HK-2 (cell line): ENCODE data around the gene VAC14.

Experiments
- DNase-seq: peaks from one replicate; pipeline ENCODE4 v3.0.0-alpha.2; 2018; ENCODE audit not compliant: unreplicated experiment

VAC14 gene

DNA sequence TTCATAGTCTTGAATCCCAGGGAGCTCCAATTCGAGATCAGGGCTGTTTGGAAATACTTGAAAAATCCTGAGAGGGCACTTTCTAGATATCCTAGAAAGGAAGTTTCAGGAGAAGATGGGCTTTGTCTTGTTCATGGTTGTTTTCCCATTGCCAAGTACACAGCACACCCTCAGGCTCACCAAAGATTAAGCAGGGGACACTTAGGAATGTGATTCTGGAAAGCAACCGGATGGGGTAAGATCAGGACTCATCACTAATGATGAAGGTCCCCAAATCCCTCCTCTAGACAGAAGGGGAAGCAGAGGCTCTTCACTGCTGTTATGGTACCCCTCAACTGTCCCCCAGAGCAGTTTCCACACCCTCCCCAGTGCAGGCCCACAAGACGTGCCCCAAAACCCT lies 40.7 kb downstream of the VAC14 start:
- no peak for DNase-seq

- no peak for DNase-seq
Measured at GRCh38 chr16:70759666-70760065, 41.3 kb downstream of the VAC14 start.

GRCh38 chr16:70758786-70759185 lies 42.2 kb downstream of the VAC14 start:
- DNase-seq: no peak

DNA sequence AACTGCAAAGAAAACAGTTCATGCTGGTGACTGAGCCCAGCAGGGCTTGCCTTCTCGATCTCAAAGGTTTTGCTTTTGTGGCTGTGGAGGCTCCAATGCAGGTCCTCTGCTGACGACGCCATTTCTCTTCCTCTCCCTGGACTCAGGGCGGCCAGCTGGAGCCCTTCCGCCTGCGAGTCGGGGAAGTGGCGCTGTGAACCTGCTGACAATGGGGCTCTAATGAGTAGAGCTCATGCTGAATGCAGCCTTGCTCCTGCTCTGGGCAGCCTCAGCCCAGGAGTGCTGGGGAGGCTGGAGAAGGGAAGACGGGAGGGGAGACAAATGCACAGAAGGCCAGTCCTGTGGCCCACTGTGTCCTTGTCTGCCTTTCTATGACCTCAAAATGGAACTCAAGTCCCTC lies 43.8 kb downstream of the VAC14 start:
- no peak for DNase-seq

- no peak for DNase-seq
Measured at GRCh38 chr16:70756071-70756470, 44.9 kb downstream of the VAC14 start.

DNA sequence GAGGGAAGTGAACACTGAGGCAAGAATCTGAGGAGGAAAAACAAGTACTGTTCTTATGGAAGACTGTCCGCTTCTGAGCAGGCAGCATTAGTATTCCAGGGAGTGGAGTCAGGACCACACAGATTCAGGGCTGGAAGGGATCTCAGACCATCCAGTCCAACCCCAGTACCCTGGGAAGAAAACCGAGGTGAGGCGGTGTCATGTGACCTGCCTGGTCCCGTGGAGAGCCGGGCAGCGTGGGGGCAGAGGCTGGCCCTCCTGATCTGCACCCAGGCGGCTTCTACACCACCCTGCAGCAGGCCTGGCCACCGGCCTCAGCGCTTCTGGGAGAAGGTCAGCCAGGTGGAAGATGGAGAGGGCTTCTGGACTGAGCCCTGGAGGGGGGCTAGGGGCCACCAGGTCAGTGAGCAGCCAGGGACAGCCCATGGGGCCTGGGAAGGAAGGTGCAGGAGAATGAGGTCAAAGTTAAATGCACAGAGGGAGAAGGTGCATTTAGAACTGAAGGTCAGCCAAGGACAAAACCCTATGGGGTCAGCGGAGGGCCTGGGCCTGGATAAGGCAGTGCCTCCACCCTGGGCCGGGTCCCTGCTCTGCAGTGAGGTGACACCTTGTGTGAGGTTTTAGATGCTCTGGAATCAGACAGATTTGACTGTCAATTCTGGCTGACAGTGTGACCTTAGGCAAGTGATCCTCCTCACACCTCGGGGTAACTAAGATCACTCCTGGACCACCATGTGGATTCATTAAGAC lies 45.9 kb downstream of the VAC14 start:
- no peak for DNase-seq

DNA sequence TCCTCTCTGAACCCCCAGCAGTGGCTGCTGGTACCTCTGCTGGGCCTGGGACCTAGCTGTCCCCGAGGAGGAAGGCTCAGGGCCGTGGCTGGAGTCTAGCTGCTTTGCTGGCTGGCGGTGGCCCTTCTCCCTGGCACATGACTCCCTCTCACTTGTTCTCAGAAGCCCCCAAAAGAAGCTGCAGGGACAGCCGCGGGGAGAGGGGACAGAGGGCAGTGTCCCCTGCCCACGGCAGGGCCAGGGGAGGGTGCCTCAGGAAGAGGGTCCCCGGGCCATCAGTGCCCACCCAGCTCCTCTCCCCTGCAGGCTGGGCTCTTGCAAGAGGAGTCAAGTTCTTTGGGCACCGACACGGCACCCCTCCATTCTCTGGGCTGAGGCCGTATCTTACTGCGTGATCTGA lies 46.6 kb downstream of the VAC14 start:
- no peak for DNase-seq

DNA sequence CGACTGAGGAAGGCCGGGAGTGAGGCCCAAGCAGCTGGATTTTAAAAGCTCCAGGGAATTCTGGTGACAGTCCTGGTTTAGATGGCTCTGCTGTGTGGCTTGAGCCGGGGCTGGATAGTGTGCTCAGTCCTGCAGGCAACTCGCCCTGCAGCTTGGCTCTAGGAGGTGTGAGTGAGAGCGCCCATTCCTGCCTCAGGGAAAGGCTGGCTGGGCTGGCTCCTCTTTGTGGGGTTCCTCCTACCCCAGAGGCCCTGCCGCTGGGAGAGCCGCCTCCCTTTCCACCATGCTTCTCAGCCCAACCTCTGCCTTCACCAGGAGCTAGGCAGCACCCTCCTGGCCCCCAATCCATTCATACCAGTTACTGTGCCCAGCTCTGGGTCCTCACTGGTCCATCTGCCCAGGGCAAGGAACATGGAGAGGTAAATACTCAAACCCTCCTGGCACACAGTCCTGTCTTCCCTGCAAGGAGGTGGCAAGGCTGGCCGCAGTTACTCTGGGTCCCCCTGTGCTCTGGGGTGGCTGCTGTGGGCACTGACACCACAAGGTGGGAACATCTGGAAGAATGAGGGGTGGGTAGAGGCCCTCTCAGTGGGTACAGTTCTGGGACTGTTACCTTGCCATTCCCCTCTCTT lies 47.1 kb downstream of the VAC14 start:
- no peak for DNase-seq

- no peak for DNase-seq
Measured at GRCh38 chr16:70753228-70753627, 47.7 kb downstream of the VAC14 start.

DNA sequence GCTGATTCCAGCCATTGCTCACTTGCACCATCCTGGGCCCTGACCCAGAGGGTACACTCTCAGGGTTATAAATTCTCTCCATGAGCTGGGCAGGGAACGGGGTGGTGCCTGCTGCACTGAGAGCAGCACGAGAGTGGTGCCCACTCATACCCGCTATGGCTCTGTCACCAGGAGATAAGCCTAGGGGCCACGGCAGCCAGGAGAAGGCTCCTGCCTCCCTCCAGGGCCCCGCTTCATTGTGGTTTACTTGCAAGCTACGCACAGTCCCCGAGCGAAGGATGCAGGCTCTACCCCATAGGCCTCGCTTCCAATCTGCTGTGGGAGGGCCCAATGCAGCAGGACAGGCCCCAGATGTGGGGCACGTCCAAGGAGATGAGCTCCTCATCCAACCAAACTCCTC lies 48.5 kb downstream of the VAC14 start:
- DNase-seq: no peak

GRCh38 chr16:70751593-70751992 lies 49.4 kb downstream of the VAC14 start:
- DNase-seq: no peak

DNA sequence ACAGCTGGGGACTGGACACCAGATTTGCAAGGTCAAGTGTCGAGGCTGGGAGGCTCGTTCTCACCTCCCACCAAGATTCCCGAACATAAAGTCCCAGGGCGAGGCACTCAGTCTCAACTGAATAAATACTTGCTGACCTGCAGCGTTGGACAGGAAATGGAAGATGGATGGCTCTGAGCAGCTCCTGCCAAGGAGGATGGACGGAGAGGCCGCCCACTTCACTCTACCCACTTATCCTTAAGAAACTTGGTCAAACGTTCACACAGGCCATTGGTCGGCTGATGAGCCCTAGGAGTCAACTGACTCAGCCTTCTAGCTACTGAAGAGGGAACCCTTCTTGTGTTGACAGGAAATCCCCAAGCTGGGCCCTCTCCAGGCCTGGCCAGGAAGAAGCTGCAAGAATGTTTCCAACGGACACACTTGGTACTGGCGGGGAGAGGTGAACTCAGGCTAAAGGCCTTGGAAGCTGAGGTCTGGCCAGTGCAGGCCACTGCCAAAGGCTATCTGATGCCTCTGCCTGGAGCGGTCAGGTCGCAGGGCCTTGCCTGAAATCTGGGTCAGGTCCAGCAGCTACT lies 50.0 kb downstream of the VAC14 start:
- DNase-seq: peak; percentile 90

GRCh38 chr16:70749681-70750601 lies 51.0 kb downstream of the VAC14 start:
- DNase-seq: no peak

DNA sequence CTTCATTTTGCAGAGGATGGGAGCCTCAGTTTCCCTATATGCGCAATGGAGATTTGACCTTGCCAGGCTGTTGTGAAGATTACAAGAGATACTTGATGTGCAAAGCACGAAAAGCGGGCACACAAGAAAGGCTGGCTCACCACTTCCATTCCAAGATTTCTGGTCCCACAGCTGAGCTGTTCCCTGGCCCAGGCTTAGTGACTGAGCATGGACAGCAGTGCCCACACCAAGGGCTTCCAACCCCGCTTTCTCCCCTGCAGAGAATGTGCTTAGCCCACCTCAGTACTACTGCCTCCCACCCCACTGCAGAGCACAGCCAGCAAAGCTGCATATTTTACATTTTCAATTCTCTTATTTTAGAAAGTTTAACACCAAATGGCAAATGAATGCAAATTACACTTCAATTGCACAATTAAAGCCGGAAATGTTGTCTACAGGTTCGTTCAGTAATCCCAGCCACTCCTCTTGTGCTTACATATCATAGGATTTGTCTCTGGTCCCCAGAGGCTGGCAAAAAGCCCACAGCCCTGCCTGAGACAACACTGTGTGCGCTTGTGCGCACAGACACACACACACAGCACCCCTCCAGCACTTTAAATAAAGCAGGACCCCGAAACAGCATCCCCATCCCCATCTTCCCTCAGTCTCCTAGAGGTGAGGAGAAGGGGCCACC lies 51.8 kb downstream of the VAC14 start:
- no peak for DNase-seq

- DNase-seq: peak; percentile 70
Measured at GRCh38 chr16:70747703-70748631, 53.0 kb downstream of the VAC14 start.

GRCh38 chr16:70746708-70747424 lies 54.1 kb downstream of the VAC14 start:
- peak; percentile 85 for DNase-seq

GRCh38 chr16:70746040-70746707 lies 54.8 kb downstream of the VAC14 start:
- DNase-seq: peak; percentile 73

DNA sequence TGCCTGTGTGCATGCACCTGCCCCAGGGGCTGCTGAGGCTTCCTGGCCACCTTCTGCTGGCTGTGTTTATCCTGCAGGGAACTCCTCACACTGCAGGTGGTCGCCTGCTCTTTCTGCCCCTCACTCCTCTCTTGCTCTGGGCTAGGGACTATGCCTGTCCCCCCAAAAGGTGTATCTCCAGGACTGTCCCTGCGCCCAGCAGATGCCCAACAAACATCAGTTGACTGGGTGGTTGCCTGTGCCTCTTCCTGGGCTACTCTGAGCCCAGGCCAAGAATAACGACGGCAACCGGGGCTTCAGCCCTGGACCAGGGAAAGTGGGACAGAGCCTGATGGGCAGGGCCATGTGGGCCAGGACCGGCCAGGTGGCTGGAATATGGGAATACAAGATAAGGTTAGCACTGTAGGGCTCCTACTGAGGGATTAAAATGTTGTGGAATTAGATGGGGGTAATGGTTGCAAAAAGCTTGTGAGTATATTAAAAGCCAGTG lies 55.4 kb downstream of the VAC14 start:
- DNase-seq: no peak

DNA sequence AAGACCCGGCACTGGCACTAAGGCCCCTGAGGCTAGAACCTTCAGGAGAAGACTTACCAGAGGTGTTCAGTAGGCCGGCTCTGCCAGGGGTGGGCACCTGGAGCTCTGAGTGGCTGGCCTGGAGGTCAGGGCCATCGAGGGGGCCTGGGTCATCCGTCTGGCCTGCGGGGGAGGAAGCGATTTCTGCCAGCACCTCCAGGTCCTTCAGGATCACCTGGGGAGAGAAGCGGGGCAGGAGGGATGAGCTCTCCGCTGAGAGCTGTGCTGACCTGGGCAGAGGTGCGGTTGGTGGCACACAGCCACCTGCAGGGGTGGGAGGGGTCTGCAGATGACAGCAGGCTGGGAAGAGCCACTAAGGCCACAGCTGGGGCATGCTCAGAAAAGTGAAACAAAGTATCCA lies 56.6 kb downstream of the VAC14 start:
- no peak for DNase-seq
